CD4-positive, alpha-beta T cell treated with Interleukin-2 at 100 ng/mL for 4 hours (primary cell): Measurements from ENCODE around the gene PPM1F.
A peak's percentile ranks its signal among the peaks of the same experiment; 100 is the strongest.

Source experiments
- DNase-seq: peaks from one replicate; pipeline ENCODE4 v3.0.0-alpha.2; 2020; ENCODE audit warnings: low spot score

Gene PPM1F

GRCh38 chr22:21975273-21975672 is 22.6 kb upstream of the PPM1F start:
- DNase-seq = no peak

- DNase-seq = no peak
Measured at GRCh38 chr22:21974058-21974649, 21.5 kb upstream of the PPM1F start.

- DNase-seq = no peak
Measured at GRCh38 chr22:21972806-21973205, 20.2 kb upstream of the PPM1F start.

- peak; percentile 48 for DNase-seq
Measured at GRCh38 chr22:21972293-21972779, 19.7 kb upstream of the PPM1F start.

GRCh38 chr22:21971858-21972275 is 19.2 kb upstream of the PPM1F start:
- DNase-seq = no peak

- DNase-seq = no peak
Measured at GRCh38 chr22:21970800-21971617, 18.4 kb upstream of the PPM1F start.

- no peak for DNase-seq
Measured at GRCh38 chr22:21970037-21970799, 17.6 kb upstream of the PPM1F start.

- no peak for DNase-seq
Measured at GRCh38 chr22:21968452-21969129, 15.9 kb upstream of the PPM1F start.

GRCh38 chr22:21967693-21968271 is 15.1 kb upstream of the PPM1F start:
- DNase-seq = no peak

- no peak for DNase-seq
Measured at GRCh38 chr22:21966643-21967516, 14.2 kb upstream of the PPM1F start.

GRCh38 chr22:21965762-21966288 is 13.2 kb upstream of the PPM1F start:
- DNase-seq = no peak

GRCh38 chr22:21964918-21965484 is 12.4 kb upstream of the PPM1F start:
- DNase-seq = no peak

GRCh38 chr22:21964234-21964633 is 11.6 kb upstream of the PPM1F start:
- no peak for DNase-seq

- no peak for DNase-seq
Measured at GRCh38 chr22:21963790-21964211, 11.2 kb upstream of the PPM1F start.

- DNase-seq = no peak
Measured at GRCh38 chr22:21963286-21963685, 10.6 kb upstream of the PPM1F start.

GRCh38 chr22:21962655-21962949 is 10.0 kb upstream of the PPM1F start:
- DNase-seq = no peak

- DNase-seq = no peak
Measured at GRCh38 chr22:21961886-21962654, 9.4 kb upstream of the PPM1F start.

GRCh38 chr22:21961127-21961867 is 8.6 kb upstream of the PPM1F start:
- DNase-seq = no peak
